GM13976 (cell line): ENCODE measurements around the gene KLHL26.

Source experiments
- DNase-seq: peaks from one replicate; pipeline ENCODE4 v3.0.0; 2012; ENCODE audit warnings: low spot score
- in situ Hi-C: fragments of 300-500 bp; cut with MboI; formaldehyde crosslinking; loops from one replicate; pipeline ENCODE4 v1.12.0; 2022; ENCODE audit warnings: low sequenced_read_pairs, mixed read lengths, inconsistent platforms; ENCODE audit not compliant: unreplicated experiment
- TF ChIP-seq, protein P1 (sequence below): IDR thresholded peaks from 2 replicates; pipeline ENCODE4 v1.5.1; 2012; ENCODE audit warnings: borderline replicate concordance, mild to moderate bottlenecking; ENCODE audit not compliant: insufficient read depth; ENCODE audit errors: extremely low read depth, missing control alignments, control extremely low read depth

Gene KLHL26

GRCh38 chr19:18634612-18635297 is 2.1 kb upstream of the KLHL26 start:
- in situ Hi-C loops: no loop called here
- TF ChIP-seq, protein P1, sequence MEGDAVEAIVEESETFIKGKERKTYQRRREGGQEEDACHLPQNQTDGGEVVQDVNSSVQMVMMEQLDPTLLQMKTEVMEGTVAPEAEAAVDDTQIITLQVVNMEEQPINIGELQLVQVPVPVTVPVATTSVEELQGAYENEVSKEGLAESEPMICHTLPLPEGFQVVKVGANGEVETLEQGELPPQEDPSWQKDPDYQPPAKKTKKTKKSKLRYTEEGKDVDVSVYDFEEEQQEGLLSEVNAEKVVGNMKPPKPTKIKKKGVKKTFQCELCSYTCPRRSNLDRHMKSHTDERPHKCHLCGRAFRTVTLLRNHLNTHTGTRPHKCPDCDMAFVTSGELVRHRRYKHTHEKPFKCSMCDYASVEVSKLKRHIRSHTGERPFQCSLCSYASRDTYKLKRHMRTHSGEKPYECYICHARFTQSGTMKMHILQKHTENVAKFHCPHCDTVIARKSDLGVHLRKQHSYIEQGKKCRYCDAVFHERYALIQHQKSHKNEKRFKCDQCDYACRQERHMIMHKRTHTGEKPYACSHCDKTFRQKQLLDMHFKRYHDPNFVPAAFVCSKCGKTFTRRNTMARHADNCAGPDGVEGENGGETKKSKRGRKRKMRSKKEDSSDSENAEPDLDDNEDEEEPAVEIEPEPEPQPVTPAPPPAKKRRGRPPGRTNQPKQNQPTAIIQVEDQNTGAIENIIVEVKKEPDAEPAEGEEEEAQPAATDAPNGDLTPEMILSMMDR: no peak
- no peak for DNase-seq

GRCh38 chr19:18635831-18636182 is 1.0 kb upstream of the KLHL26 start:
- in situ Hi-C loops: no loop called here
- no peak for DNase-seq
- TF ChIP-seq, protein P1: no peak

DNA sequence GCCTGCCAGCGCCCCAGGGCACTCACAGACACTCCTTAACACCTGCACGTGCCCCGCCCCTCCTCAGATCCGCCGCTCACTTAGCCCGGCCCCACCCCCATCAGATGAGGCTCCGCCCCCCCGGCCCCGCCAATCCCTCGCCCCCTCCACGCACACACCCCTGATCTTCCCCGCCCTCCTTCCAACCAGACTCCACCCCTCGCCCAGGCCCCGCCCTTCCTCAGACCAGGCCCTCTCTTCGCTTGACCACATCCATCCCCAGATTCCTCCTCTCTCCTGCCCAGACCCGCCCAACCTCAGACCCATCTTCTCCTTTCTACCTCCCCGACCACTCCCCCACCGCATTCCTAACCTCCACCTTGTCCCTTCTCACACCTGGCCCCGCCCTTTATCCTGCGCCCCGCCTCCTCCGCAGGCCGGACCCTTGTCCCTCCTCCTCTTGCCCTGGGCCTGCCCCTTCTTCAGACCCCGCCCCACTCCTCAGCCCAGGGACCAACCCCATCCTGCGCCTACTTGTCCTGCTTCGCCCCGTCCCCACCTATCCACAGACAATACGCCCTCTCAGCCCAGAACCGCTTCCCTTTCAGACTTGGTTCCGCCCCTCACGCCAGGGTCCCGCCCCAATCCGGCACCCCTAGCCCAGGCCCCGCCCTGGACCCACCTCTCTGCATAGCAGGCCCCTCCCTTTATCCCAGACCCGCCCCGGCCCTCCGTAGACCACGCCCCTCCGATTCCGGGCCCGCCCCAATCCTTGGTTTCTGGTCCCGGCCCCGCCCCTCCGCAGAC is 452 bp upstream of the KLHL26 start:
- peak; percentile 100 for DNase-seq
- TF ChIP-seq, protein P1: no peak
- in situ Hi-C loops: no loop called here

GRCh38 chr19:18637673-18638630 is 1.1 kb downstream of the KLHL26 start:
- no peak for DNase-seq
- TF ChIP-seq, protein P1: peak; percentile 48
- in situ Hi-C loops: no loop called here

DNA sequence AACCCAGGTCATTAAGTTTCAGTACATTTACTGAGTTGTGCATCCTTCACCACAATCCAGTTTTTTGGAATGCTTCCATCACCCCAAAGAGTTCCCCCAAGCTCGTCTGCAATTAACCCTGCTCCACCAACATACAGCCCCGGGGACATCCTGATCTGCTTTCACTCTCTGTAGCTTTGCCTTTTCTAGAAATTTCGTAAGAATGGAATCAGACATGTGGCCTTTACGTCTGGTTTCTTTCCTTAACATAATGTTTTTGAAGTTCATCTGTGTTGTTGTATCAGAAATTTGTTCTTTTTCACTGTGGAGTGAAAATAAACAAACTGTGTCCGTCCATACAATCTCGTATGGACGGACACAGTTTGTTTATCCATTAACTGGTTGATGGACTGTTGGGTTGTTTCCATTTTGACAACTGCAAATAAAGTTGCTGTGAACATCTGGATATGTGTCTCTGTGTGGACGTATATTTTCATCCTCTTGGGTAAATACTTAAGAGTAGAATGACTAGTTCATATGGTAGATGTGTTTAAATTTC is 2.9 kb downstream of the KLHL26 start:
- TF ChIP-seq, protein P1: no peak
- DNase-seq: no peak
- in situ Hi-C loops: no loop called here

GRCh38 chr19:18644196-18645034 is 7.6 kb downstream of the KLHL26 start:
- TF ChIP-seq, protein P1: no peak
- in situ Hi-C loops: no loop called here
- no peak for DNase-seq
